ENCODE results near the gene GDAP2. TPM values are rescaled to one million over a fixed set of nuclear protein-coding genes. Genes with fewer than 3 reads are reported as not detected.

Gene GDAP2, protein sequence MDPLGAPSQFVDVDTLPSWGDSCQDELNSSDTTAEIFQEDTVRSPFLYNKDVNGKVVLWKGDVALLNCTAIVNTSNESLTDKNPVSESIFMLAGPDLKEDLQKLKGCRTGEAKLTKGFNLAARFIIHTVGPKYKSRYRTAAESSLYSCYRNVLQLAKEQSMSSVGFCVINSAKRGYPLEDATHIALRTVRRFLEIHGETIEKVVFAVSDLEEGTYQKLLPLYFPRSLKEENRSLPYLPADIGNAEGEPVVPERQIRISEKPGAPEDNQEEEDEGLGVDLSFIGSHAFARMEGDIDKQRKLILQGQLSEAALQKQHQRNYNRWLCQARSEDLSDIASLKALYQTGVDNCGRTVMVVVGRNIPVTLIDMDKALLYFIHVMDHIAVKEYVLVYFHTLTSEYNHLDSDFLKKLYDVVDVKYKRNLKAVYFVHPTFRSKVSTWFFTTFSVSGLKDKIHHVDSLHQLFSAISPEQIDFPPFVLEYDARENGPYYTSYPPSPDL
- total RNA-seq, result 28.4 and 36.6 TPM in 2 replicates
- long read RNA-seq, full-length matches to known transcripts, result 102 of 154 reads
- long read RNA-seq, partial matches to known transcripts, result 27 of 154 reads
- long read RNA-seq, other reads (novel, unspliced or antisense), result 25 of 154 reads

DNA sequence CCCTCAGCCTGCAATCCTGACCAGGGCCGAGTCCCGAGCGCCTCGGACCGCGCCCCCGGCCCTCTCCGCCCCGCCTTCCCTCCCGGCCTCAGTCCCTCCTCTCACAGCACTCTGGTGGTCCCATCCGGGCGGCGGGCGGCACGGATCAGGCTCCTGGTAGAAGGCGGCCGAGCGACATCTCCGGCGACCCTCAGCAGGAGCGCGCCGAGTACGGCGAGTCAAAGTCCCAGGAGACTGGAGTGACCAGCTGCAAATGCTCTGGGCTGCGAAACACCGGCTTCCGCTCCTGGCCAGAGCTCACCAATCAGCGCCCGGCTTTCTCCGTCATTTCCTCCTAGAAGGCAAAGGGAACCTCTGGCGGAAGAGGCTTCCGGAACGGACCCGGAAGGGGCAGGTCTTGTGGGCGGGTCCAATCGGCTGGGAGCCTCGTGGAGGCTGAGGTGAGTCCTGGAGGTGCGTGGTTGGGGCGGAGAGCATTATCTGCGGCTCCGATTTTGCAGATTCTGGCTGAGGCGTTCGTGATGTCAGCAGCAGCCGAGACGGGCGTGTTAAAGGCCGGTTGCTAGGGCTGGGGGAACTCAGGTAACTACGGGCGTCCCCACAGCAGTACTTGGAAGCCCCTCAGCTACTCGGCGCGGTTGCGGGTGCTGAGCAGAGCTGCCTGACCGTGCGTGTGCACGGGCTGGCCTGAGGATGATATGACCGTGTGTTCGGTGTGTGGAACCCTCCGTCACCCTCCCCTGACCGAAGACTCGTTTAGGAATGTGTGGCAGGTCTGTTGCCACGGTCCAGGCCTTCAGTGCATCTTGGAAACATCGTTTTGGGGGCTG lies at the start of gene GDAP2, which contains the start of gene WDR3:
TSS of gene GDAP2 (minus strand) at position 279 of the 830 bp plus-strand sequence. CDS start 9,264 bp downstream, outside the sequence.
TSS of gene WDR3 (plus strand) at position 397 of the 830 bp plus-strand sequence. CDS start 3,581 bp downstream, outside the sequence.
- peak; percentile 87 for DNase-seq (ENCODE audit: low spot score, unreplicated experiment)
- no peak for TF ChIP-seq CTCF (IDR thresholded peaks at IDR 0.05; ENCODE audit: unreplicated experiment)
- Mint-ChIP-seq H3K4me3 (ENCODE audit: low read depth) (peak within 1 kb of the TSS; percentile 88), H3K9me3 (ENCODE audit: low read depth) (no peaks in the 10 kb centered on the region), H3K36me3 (ENCODE audit: insufficient read depth) (peaks cover 5% of the 10 kb centered on the region), H3K4me1 (ENCODE audit: low read depth) (peaks cover 26% of the 10 kb centered on the region), H3K27me3 (no peaks in the 10 kb centered on the region), H3K27ac (peak within 1 kb of the TSS; percentile 92)

- no peak for TF ChIP-seq CTCF (IDR thresholded peaks at IDR 0.05; ENCODE audit: unreplicated experiment)
- no peaks in the 10 kb centered on the region for H3K9me3 Mint-ChIP-seq (ENCODE audit: low read depth)
- no peak overlapping the region for H3K27ac Mint-ChIP-seq
- H3K27me3 Mint-ChIP-seq, result no peaks in the 10 kb centered on the region
- no peaks in the 10 kb centered on the region for H3K4me1 Mint-ChIP-seq (ENCODE audit: low read depth)
- no peak overlapping the region for H3K4me3 Mint-ChIP-seq (ENCODE audit: low read depth)
- DNase-seq (ENCODE audit: low spot score, unreplicated experiment), result no peak
- no peaks in the 10 kb centered on the region for H3K36me3 Mint-ChIP-seq (ENCODE audit: insufficient read depth)
Observed at GRCh38 chr1:117976381-117976780, 47.0 kb upstream of the GDAP2 start.

DNA sequence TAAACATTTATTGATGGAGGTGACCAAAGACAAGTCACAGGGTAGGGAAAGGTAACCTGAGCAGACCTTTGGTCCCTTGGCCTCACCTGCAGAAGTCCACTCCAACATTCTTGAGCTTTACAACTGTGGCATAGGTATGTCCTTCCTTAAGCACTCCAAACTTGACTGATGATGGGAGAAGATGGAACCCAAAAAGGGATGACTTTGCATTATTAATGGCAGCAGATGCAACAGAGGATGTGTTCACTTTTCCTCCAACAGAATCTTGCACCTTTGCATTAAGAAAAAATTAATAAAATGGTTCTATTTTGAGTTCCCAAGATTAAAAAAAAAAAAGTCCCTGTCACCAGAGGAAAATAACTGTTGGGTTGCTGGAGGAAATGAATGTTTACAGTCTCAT lies 42.4 kb upstream of the GDAP2 start:
- no peaks in the 10 kb centered on the region for H3K36me3 Mint-ChIP-seq (ENCODE audit: insufficient read depth)
- no peaks in the 10 kb centered on the region for H3K4me1 Mint-ChIP-seq (ENCODE audit: low read depth)
- no peak for DNase-seq (ENCODE audit: low spot score, unreplicated experiment)
- H3K27me3 Mint-ChIP-seq, result no peaks in the 10 kb centered on the region
- TF ChIP-seq CTCF (IDR thresholded peaks at IDR 0.05; ENCODE audit: unreplicated experiment), result no peak
- no peak overlapping the region for H3K27ac Mint-ChIP-seq
- no peaks in the 10 kb centered on the region for H3K9me3 Mint-ChIP-seq (ENCODE audit: low read depth)
- no peak overlapping the region for H3K4me3 Mint-ChIP-seq (ENCODE audit: low read depth)

- H3K27me3 Mint-ChIP-seq, result no peaks in the 10 kb centered on the region
- no peak for TF ChIP-seq CTCF (IDR thresholded peaks at IDR 0.05; ENCODE audit: unreplicated experiment)
- H3K4me1 Mint-ChIP-seq (ENCODE audit: low read depth), result no peaks in the 10 kb centered on the region
- no peaks in the 10 kb centered on the region for H3K9me3 Mint-ChIP-seq (ENCODE audit: low read depth)
- H3K36me3 Mint-ChIP-seq (ENCODE audit: insufficient read depth), result no peaks in the 10 kb centered on the region
- no peak for DNase-seq (ENCODE audit: low spot score, unreplicated experiment)
- H3K4me3 Mint-ChIP-seq (ENCODE audit: low read depth), result no peak overlapping the region
- no peak overlapping the region for H3K27ac Mint-ChIP-seq
Observed at GRCh38 chr1:117970252-117970651, 40.8 kb upstream of the GDAP2 start.

GRCh38 chr1:117967881-117968280 lies 38.5 kb upstream of the GDAP2 start:
- no peak for TF ChIP-seq CTCF (IDR thresholded peaks at IDR 0.05; ENCODE audit: unreplicated experiment)
- Mint-ChIP-seq H3K9me3 (ENCODE audit: low read depth) (no peaks in the 10 kb centered on the region), H3K27ac (no peak overlapping the region), H3K4me3 (ENCODE audit: low read depth) (no peak overlapping the region), H3K36me3 (ENCODE audit: insufficient read depth) (no peaks in the 10 kb centered on the region), H3K27me3 (no peaks in the 10 kb centered on the region), H3K4me1 (ENCODE audit: low read depth) (no peaks in the 10 kb centered on the region)
- no peak for DNase-seq (ENCODE audit: low spot score, unreplicated experiment)
